Measurements from ENCODE around the gene APAF1.
A peak's percentile ranks its signal among the peaks of the same experiment; 100 is the strongest.
"Not testable (repeated sequence)": the region's sequence is repeated elsewhere in the genome, so short reads cannot be mapped to it uniquely, and the experiment has no call there.

Gene APAF1

GRCh38 chr12:98637068-98637467 lies 8.0 kb upstream of the APAF1 start:
- Histone ChIP-seq H3K27ac (ENCODE audit: insufficient read depth, low read depth, low read length, poor library complexity, severe bottlenecking) (no peak overlapping the region), H3K4me1 (ENCODE audit: control insufficient read depth, insufficient read depth, low read length) (no peaks in the 10 kb centered on the region), H3K36me3 (ENCODE audit: control insufficient read depth, insufficient read depth, low read length) (no peaks in the 10 kb centered on the region), H3K4me3 (ENCODE audit: insufficient read depth, low read depth, low read length) (no peak overlapping the region), H3K9me3 (ENCODE audit: control insufficient read depth, low read length) (no peaks in the 10 kb centered on the region), H3K27me3 (ENCODE audit: control insufficient read depth, insufficient read depth, low read length, poor library complexity, severe bottlenecking) (no peaks in the 10 kb centered on the region)
- 100% methylated on average over 1 of the region's 2 CpGs; no CpG with 5 or more reads in 1 of the 2 experiments for WGBS, 2 experiments

DNA sequence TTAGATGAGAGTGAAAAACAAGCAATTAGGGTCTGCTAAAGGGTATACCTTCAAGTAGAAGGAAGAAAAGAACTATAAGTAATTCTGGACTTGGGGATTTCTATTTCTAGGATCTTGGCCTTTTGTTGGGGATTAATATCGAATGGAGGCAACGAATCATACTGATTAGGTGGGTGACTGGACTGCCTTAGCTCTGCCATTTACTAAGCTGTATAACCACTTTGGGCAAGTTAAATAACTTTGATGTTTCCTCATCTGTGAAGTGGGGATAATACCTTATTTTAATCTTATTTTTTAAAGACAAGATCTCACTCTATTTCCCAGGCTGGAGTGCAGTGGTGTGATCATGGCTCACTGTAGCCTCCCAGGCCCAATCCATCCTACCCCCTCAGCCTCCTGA lies 7.1 kb upstream of the APAF1 start:
- no peaks in the 10 kb centered on the region for H3K9me3 ChIP-seq (ENCODE audit: control insufficient read depth, low read length)
- no peaks in the 10 kb centered on the region for H3K36me3 ChIP-seq (ENCODE audit: control insufficient read depth, insufficient read depth, low read length)
- H3K4me1 ChIP-seq (ENCODE audit: control insufficient read depth, insufficient read depth, low read length) = no peaks in the 10 kb centered on the region
- 92 to 100% methylated on average over 2 of the region's 2 CpGs for WGBS, 2 experiments
- H3K27me3 ChIP-seq (ENCODE audit: control insufficient read depth, insufficient read depth, low read length, poor library complexity, severe bottlenecking) = no peaks in the 10 kb centered on the region
- no peak overlapping the region for H3K4me3 ChIP-seq (ENCODE audit: insufficient read depth, low read depth, low read length)
- no peak overlapping the region for H3K27ac ChIP-seq (ENCODE audit: insufficient read depth, low read depth, low read length, poor library complexity, severe bottlenecking)

DNA sequence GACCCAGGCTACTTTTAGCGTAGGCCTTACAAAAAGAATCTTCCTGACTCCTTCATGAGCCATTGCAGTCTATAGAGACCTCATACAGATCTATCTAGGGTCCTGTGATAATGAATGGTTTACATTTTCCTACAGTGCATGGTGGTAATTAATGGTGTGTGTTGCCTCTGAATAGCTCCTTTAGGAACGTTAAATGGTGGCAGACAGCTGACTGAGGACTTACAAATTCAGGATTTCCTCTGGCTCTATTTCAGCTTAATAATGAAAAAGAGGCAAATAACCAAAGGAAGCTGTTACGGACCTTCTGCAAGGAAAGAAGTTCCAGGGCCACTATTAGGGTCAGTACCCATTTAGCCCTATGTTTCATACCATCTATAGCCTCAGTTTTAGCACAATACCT lies 5.6 kb upstream of the APAF1 start:
- H3K9me3 ChIP-seq (ENCODE audit: control insufficient read depth, low read length) = no peaks in the 10 kb centered on the region
- no peaks in the 10 kb centered on the region for H3K27me3 ChIP-seq (ENCODE audit: control insufficient read depth, insufficient read depth, low read length, poor library complexity, severe bottlenecking)
- no peaks in the 10 kb centered on the region for H3K36me3 ChIP-seq (ENCODE audit: control insufficient read depth, insufficient read depth, low read length)
- no peaks in the 10 kb centered on the region for H3K4me1 ChIP-seq (ENCODE audit: control insufficient read depth, insufficient read depth, low read length)
- H3K27ac ChIP-seq (ENCODE audit: insufficient read depth, low read depth, low read length, poor library complexity, severe bottlenecking) = no peak overlapping the region
- 89 to 91% methylated on average over 3 of the region's 3 CpGs for WGBS, 2 experiments
- no peak overlapping the region for H3K4me3 ChIP-seq (ENCODE audit: insufficient read depth, low read depth, low read length)

DNA sequence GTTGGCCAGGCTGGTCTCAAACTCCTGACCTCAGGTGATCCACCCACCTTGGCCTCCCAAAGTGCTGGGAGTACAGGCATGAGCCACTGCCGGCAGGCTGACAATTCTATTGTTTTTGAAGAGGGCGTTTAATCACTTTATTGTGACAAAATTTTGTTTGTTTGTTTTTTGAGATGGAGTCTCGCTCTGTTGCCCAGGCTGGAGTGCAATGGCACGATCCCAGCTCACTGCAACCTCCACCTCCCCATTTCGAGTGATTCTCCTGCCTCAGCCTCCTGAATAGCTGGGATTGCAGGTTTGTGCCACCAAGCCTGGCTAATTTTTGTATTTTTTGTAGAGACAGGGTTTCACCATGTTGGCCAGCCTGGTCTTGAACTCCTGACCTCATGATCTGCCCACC lies 2.3 kb upstream of the APAF1 start:
- H3K27me3 ChIP-seq (ENCODE audit: control insufficient read depth, insufficient read depth, low read length, poor library complexity, severe bottlenecking); H3K4me3 ChIP-seq (ENCODE audit: insufficient read depth, low read depth, low read length); H3K9me3 ChIP-seq (ENCODE audit: control insufficient read depth, low read length); H3K27ac ChIP-seq (ENCODE audit: insufficient read depth, low read depth, low read length, poor library complexity, severe bottlenecking); H3K36me3 ChIP-seq (ENCODE audit: control insufficient read depth, insufficient read depth, low read length); H3K4me1 ChIP-seq (ENCODE audit: control insufficient read depth, insufficient read depth, low read length): not testable (repeated sequence)
- 91 to 97% methylated on average over 5 of the region's 5 CpGs for WGBS, 2 experiments

GRCh38 chr12:98644433-98644711 lies 718 bp upstream of the APAF1 start:
- Histone ChIP-seq H3K36me3 (ENCODE audit: control insufficient read depth, insufficient read depth, low read length) (peaks cover 8% of the 10 kb centered on the region), H3K27ac (ENCODE audit: insufficient read depth, low read depth, low read length, poor library complexity, severe bottlenecking) (peak overlapping the region; percentile 95), H3K4me1 (ENCODE audit: control insufficient read depth, insufficient read depth, low read length) (peaks cover 6% of the 10 kb centered on the region), H3K4me3 (ENCODE audit: insufficient read depth, low read depth, low read length) (peak overlapping the region; percentile 98), H3K27me3 (ENCODE audit: control insufficient read depth, insufficient read depth, low read length, poor library complexity, severe bottlenecking) (peaks cover 3% of the 10 kb centered on the region), H3K9me3 (ENCODE audit: control insufficient read depth, low read length) (no peaks in the 10 kb centered on the region)
- WGBS, 2 experiments = 0% methylated on average over 20 of the region's 20 CpGs

GRCh38 chr12:98645572-98646067 lies 530 bp downstream of the APAF1 start:
- H3K4me3 ChIP-seq (ENCODE audit: insufficient read depth, low read depth, low read length) = peak overlapping the region; percentile 98
- H3K9me3 ChIP-seq (ENCODE audit: control insufficient read depth, low read length) = no peaks in the 10 kb centered on the region
- peaks cover 3% of the 10 kb centered on the region for H3K27me3 ChIP-seq (ENCODE audit: control insufficient read depth, insufficient read depth, low read length, poor library complexity, severe bottlenecking)
- 3% methylated on average over 24 of the region's 24 CpGs for WGBS, 2 experiments
- H3K36me3 ChIP-seq (ENCODE audit: control insufficient read depth, insufficient read depth, low read length) = peaks cover 15% of the 10 kb centered on the region
- peaks cover 6% of the 10 kb centered on the region for H3K4me1 ChIP-seq (ENCODE audit: control insufficient read depth, insufficient read depth, low read length)
- H3K27ac ChIP-seq (ENCODE audit: insufficient read depth, low read depth, low read length, poor library complexity, severe bottlenecking) = peak overlapping the region; percentile 72

DNA sequence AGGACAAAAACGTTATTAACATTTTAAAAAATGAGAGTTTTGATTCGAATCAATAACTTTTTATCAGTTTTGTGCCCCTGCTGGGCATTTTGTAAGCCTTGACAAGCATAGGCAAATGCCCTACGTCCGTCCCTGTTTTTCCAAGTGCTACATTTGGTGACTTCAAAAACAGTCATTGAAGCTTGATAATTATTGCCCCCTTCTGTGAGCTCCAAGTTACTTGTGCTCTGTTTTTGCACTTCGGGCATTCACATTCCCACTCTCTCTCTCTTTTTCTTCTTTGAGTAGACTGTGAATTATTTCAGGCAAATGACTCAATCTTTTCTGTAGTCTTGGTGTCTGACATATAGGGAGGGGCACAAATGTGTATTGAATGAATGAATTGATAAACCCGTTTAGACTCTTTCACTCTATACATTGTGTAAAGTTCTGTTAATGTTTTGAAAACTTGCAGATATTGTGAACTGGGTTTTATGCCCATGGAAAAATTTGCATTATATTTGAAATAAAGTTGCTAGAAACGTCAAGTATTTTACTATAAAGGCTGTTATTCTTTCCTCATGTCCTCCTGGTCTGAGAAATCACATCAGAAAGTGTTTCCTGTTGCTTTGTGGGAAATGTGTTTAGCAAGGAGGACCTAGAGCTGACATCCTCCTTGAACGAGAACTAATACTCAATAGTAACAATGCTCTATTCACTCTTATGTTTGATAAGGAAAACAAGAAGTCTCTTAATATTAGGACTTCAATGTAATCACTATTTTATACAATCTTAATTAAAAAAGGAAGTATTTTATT lies 1.4 kb downstream of the APAF1 start:
- peak overlapping the region; percentile 98 for H3K4me3 ChIP-seq (ENCODE audit: insufficient read depth, low read depth, low read length)
- 41 to 51% methylated on average over 6 to 7 of the region's 8 CpGs for whole genome bisulfite sequencing, 2 experiments
- H3K27me3 ChIP-seq (ENCODE audit: control insufficient read depth, insufficient read depth, low read length, poor library complexity, severe bottlenecking) = peaks cover 3% of the 10 kb centered on the region
- H3K36me3 ChIP-seq (ENCODE audit: control insufficient read depth, insufficient read depth, low read length) = peaks cover 15% of the 10 kb centered on the region
- peaks cover 6% of the 10 kb centered on the region for H3K4me1 ChIP-seq (ENCODE audit: control insufficient read depth, insufficient read depth, low read length)
- no peaks in the 10 kb centered on the region for H3K9me3 ChIP-seq (ENCODE audit: control insufficient read depth, low read length)
- no peak overlapping the region for H3K27ac ChIP-seq (ENCODE audit: insufficient read depth, low read depth, low read length, poor library complexity, severe bottlenecking)

DNA sequence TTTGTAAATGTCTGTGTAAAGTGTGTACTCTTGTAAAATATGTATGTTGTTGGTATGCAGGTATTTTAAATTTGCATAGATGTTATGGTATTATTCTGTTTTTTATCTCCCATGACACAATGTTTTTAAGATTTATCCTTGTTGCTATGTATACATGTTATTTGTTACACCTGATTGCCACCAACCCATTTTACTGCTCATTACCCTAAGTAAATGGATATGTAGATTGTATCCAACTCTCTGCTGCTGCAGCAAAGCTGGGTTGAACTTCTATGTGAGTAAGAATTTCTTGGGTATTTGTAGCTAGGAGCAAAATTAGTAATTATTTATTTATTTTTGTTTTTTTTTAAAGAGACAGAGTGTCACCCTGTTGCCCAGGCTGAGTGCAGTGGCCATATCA lies 6.2 kb downstream of the APAF1 start:
- no peaks in the 10 kb centered on the region for H3K9me3 ChIP-seq (ENCODE audit: control insufficient read depth, low read length)
- H3K27me3 ChIP-seq (ENCODE audit: control insufficient read depth, insufficient read depth, low read length, poor library complexity, severe bottlenecking) = no peaks in the 10 kb centered on the region
- H3K36me3 ChIP-seq (ENCODE audit: control insufficient read depth, insufficient read depth, low read length) = peaks cover 15% of the 10 kb centered on the region
- H3K4me3 ChIP-seq (ENCODE audit: insufficient read depth, low read depth, low read length) = no peak overlapping the region
- peaks cover 6% of the 10 kb centered on the region for H3K4me1 ChIP-seq (ENCODE audit: control insufficient read depth, insufficient read depth, low read length)
- H3K27ac ChIP-seq (ENCODE audit: insufficient read depth, low read depth, low read length, poor library complexity, severe bottlenecking) = no peak overlapping the region

DNA sequence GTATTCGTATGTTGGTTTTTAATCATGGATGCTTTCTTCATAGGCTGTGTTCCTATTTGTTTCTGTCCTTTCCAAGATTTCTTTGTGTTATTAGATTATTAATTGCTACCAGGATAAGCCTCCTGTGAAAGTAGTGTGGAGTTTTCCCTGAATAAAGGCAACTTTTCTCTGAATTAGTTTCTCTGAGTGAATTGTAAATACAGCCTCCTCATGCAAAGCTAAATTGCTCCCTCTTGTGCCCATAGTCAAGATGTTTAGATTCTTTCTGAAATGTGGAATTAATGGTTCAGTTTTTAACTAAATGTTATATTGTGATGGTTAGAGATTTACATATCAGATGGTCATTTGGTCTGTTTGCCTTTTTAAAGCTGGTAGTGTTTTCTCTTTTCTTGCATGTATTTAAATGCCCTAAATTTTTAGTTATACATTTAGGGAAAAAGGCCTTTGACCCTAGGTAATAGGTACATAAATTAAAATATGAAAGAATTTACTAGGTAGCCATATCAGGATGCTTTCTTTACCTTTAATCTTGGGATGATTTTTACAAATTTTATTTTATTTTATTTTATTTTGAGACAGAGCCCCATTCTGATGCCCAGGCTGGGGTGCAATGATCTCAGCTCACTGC lies 8.9 kb downstream of the APAF1 start:
- Histone ChIP-seq H3K9me3 (ENCODE audit: control insufficient read depth, low read length) (no peaks in the 10 kb centered on the region), H3K4me1 (ENCODE audit: control insufficient read depth, insufficient read depth, low read length) (no peaks in the 10 kb centered on the region), H3K4me3 (ENCODE audit: insufficient read depth, low read depth, low read length) (no peak overlapping the region), H3K36me3 (ENCODE audit: control insufficient read depth, insufficient read depth, low read length) (peaks cover 14% of the 10 kb centered on the region), H3K27ac (ENCODE audit: insufficient read depth, low read depth, low read length, poor library complexity, severe bottlenecking) (no peak overlapping the region), H3K27me3 (ENCODE audit: control insufficient read depth, insufficient read depth, low read length, poor library complexity, severe bottlenecking) (no peaks in the 10 kb centered on the region)
- WGBS, 2 experiments = 100% methylated on average over 1 of the region's 1 CpG

DNA sequence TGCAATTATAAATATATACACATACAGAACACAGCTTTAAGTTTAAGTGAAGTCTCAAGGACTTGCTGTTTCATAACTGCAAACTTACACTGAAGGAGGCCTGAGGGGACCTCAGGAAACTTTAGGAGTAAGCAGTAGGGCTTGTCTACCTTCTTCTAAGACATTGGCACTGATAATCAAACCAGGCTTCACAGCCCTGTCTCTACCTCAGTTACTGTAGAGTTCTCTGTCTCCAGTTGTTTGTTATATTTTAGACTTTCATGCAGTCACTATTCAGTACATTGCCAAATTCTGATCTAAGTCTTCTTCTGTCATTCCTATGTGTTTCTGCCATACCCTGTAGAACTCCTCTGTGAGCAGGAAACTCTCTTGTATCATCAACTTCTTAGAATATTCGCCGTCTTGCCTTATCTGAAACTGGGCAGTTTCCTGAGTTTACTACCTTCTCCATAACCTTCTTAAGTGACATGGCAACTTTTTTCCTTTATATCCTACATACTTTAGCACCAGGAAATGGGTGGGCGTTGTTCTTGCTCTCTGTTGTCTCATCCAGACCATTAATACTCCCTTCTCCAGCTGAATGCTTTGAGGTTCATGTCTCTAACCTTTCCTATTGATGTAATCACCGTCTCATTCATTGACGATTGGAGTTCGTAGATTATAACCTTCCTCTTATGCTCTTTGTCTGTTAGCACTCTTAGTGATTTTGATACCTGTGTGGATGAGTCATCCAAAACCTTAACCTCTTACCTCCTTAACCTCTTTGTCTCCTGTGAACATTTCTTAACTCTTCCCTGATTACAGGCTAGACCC lies 11.4 kb downstream of the APAF1 start:
- H3K36me3 ChIP-seq (ENCODE audit: control insufficient read depth, insufficient read depth, low read length) = peaks cover 11% of the 10 kb centered on the region
- H3K27ac ChIP-seq (ENCODE audit: insufficient read depth, low read depth, low read length, poor library complexity, severe bottlenecking) = no peak overlapping the region
- H3K4me1 ChIP-seq (ENCODE audit: control insufficient read depth, insufficient read depth, low read length) = no peaks in the 10 kb centered on the region
- no peaks in the 10 kb centered on the region for H3K27me3 ChIP-seq (ENCODE audit: control insufficient read depth, insufficient read depth, low read length, poor library complexity, severe bottlenecking)
- WGBS, 2 experiments = 93 to 96% methylated on average over 6 of the region's 6 CpGs
- no peak overlapping the region for H3K4me3 ChIP-seq (ENCODE audit: insufficient read depth, low read depth, low read length)
- H3K9me3 ChIP-seq (ENCODE audit: control insufficient read depth, low read length) = no peaks in the 10 kb centered on the region

Measured in ectodermal cell (in vitro differentiated cells).